HL-60/S4 (cell line): Measurements from ENCODE around the gene SLC6A6.

Source experiments
- in situ Hi-C: fragments of 300-500 bp; cut with MboI; formaldehyde crosslinking; loops from 2 replicates; pipeline ENCODE4 v1.14.3; 2022; ENCODE audit warnings: low sequenced_read_pairs

Gene SLC6A6

DNA sequence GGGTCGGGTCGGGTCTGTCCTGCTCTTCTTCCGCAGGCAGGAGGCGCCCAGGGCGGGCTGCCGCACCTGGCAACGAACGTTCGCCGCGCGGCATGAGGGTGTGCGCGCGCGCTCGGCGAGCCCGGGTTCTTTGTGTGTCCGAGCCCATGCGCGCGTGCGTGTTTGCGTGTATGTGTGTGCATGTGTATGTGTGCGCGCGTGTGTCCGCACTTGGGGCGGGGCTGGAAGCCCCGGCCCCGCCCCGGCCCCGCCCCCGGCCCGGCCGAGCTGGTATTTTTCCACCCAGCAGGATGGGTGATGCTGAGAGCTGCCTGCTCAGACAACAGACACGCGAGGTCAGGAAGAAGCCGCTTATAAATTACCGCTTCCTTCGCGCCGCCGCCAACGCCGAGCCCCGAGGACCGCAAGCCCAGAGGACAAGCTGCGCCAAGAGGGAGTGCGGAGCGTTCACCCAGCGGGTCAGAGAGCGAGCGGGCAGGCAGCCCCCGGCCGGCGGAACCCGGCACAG lies at the start of gene SLC6A6:
Gene SLC6A6 (plus strand): TSS at position 303 of the 508 bp plus-strand sequence. CDS start 41,029 bp downstream, outside the sequence.
- in situ Hi-C loops = no loop called here

DNA sequence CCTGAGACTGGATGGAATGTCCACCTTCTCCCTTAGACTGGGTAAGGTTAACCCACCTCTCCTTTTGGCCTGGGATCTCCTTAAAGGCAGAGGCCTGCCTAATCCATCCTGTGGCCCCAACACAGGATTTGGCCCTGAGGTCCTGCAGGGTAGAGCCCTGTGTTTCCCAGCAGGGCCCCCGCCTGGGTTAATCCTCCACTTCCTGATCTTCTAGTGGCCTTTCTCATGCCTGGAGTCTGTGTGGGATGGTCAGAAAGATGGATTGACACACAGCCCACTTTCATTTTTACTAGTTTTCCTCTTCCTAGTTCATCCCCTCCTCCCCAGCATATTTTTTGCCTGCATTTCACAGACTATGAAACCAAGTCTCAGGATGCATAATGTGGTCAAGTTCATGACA lies 48.9 kb upstream of the SLC6A6 start:
- in situ Hi-C loops = no loop called here

DNA sequence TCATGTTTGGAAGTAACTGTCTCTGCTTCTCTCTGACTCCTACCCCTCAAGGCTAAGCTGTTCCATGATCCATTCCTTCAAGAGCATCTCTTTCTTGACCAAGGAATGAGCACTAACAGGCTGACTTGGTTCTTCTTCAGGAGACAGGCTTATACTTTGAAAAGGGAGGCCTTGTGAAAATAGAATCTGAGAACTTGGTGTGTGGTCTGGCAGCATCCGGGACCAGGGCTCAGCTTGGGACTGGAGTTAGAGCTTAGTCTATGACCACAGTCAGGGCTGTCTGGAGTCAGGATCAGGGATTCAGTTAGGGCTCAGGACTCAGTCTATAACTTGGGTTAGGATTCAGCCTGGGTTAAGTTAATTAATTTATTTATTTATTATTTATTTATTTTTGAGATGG lies 44.9 kb upstream of the SLC6A6 start:
- in situ Hi-C loops = no loop called here

DNA sequence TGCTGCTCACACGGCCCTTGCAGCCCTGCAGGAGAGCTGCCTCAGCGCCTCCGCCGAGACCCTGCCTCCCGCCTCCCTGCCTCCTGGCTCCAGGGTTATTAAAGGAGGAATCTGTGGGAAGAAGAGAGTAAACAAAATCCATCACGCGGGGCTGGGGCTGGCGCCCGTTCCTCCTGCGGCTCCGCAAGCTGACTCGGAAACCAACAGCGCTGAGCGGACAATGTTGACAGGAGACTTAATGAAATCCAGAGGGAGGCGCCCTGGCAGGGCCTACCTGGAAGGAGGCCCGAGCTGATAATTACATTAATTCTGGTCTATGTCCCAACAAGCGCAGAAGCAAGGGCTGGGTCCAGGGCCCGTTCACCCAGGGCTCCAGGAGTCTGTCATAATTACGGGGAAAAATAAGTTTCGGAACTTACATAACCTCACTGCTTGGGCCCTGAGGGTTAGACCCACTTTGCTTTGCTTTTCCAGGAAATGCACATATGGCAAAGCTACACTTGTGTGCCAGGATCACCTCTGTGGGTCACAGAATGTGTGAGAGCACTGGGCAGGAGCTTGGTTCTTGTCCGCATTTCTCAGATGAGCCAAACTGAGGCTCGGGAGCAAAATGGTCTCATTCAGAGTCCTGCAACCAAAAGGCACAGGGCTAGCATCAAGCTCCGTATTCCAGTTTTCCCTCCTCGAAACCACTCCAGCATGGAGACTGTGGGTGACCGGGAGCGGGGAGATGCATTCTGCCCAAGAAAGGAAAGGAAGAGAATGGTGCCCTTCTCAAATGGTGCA lies 43.8 kb upstream of the SLC6A6 start:
- in situ Hi-C loops = no loop called here

DNA sequence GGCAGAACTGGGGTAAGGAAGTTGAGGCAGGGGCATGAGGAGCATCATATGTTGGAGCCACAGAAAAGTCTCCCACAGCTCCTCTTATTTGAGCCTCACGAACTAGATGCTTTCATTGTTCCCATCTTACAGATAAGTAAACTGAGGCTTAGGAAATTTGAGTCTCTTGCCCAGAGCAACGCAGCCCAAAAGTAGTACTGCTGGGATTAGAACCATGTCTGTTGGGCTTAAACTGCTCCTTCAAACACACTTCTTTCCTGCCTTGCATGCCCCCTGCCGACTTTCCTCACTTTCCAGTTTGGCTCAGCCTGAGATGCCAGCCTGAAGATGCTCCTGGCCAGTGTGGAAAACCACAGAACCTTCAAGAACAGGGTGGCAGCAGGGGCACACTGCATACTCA lies 43.1 kb upstream of the SLC6A6 start:
- in situ Hi-C loops = no loop called here

DNA sequence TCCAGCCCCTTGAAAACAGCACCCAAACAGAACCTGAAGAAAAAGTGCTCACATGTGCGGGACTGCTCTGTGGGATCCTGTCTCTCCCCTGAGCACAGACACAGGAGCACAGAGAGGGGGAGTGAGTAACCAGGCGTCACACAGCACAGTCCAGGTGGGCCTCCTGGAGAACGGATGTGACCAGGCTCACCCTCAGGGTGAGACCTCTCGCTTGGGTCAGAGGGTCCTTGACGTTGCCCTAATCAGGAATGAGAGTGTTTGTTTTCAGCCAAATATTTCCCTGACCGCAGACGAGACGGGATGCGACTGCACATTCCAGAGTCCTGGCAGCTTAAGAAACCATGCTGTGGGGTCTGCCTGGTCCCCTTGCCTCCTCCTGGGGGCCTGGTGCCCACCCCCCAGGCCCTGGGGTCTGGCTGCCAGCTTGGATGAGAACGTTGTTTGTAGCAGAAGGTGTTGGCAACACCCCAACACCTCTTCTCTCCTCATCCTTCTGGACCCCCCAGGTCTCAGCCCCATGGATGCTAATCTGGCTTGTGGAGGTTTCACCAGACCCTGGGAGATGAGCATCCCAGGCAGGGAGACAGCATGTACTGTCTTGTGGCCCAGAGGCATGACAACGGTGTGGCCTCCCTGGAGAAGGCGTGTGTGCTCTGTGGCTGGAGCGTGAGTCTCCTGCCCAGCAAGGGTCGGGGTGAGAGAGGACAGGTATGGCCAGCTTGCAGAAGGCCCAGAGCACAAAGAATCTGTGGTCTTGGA lies 42.1 kb upstream of the SLC6A6 start:
- in situ Hi-C loops = no loop called here

DNA sequence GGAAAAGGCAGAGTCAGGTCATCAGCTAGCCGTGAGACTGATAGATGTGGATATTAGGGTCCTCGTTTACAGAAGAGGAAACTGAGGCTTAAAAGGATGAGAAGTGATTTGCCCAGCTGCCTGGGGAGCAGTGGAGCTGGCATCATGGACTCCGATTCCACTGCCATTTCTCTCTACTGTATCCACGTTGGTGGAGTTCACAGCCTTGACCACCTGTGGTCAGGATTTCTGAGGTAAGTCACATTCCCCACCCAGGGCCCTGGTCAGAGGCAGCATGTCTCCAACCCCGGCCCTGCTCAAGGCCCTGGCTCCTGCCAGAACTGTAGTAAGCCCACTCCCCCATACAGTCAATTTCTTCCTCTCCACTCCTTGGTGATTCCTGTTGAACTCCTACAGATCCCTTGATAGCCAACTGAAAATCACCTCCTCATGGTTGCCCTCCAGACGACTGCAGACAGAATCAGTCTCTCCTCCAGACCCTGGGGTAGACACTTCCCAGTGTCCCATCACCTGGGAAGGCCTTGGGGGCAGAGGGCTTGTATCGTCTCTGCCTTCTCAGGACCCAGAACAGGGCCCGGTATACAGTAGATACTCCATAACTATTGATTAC lies 41.2 kb upstream of the SLC6A6 start:
- in situ Hi-C loops = no loop called here

DNA sequence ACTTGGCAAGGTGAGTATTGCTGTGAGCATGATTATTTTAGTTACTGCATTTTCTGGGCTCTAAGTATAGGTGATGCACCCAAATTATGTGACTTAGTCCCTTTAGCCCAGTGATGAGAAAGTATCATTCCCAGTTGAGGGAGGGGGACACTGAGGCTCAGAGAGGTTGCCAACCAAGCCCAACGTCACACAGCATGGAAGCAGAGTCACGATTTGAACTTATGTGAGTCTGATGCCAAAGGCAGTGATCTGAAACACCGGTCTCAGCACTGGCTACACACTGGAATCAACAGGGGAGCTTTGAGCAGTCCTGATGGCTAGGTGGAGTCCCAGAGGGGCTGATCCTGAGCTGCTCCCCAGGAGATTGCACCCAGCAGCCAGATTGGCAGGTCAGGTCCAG lies 39.5 kb upstream of the SLC6A6 start:
- in situ Hi-C loops = no loop called here

DNA sequence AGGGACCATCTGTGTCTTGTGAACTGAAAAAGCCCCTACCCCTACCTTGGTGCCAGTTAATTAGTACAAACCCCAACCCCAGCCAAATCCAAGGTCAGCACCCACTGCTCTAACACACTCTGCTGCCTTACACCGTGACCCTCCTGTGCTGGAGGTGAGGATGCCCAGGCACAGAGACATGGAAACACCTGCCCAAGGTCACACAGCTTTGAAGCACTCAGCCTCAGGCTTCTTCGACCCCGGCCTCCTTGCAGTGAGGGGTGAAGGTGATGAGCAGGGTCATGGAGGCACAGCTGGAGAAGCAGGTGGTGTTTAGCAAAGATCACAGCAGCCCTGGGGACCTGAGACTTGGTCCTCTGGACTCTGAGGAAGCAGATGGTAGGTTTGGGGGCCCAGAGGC lies 39.0 kb upstream of the SLC6A6 start:
- in situ Hi-C loops = no loop called here

DNA sequence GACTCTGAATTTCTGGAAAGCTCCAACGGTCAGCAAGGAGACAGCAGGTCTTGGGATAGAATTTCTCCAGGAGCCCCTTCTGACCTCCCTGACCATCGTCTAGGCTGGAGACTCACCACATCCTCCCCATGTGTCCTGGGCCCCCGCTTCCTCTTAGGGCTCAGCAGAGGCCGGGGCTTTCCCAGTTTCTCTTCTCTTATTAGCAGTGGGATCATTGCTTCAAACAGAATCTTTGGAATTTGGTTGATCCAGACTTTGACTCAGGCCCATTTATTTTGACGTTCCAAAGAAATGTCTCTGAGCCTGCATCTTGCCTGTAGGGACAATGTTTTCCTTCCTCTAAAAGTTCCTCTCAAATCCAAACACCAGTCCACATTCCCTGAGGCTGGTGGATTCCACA lies 38.4 kb upstream of the SLC6A6 start:
- in situ Hi-C loops = no loop called here

DNA sequence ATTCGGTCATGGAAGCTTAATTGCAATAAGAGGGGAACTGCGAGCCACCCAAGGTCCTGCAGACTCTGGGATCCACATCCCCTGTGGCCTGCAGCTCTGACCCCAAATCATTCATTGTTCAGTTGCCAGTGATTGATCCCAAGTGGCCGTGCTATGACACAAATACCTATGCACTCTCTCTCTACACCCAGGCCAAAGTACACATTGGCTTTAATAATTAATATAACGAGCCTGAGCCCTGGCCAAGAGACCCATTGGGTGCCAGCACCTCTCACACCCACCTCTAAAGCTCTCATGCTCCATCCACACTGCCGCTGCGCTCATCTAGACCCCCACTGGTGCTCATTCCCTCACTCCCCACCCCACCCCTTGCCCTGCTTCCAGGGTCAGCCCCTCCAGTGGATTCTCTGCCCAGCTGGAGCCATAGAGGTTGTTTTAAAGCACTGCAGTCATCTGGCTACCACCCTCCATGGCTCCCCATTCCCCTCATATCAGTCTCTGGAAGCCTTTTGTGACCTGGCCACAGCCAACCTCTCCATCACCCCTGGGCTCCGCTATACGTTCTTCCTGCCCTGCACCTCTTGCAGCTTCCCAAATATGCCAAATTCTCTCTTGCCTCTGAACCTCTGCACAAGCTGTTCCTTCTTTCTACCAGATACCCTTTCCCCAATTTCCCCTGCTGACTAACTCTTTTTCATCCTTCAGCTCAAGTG lies 37.7 kb upstream of the SLC6A6 start:
- in situ Hi-C loops = no loop called here

DNA sequence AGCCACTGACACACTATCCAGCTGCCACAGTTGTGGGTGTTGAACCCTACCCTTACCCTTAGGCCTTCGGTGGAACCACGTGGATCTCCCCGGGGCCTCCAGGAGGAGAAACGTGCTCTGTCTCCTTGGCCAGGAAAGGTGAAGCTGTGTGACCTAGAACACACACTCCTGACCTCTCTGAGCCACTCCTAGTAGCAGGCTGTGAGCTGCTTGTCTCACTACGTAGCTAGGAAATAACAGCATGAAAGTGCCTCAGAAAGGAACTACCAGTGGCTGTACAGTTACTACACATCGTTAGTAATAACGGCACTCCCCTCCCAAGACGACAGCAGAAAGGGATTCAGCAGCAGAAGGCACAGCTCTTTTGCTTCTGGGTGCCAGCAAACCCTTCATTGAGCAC lies 36.2 kb upstream of the SLC6A6 start:
- in situ Hi-C loops = no loop called here

DNA sequence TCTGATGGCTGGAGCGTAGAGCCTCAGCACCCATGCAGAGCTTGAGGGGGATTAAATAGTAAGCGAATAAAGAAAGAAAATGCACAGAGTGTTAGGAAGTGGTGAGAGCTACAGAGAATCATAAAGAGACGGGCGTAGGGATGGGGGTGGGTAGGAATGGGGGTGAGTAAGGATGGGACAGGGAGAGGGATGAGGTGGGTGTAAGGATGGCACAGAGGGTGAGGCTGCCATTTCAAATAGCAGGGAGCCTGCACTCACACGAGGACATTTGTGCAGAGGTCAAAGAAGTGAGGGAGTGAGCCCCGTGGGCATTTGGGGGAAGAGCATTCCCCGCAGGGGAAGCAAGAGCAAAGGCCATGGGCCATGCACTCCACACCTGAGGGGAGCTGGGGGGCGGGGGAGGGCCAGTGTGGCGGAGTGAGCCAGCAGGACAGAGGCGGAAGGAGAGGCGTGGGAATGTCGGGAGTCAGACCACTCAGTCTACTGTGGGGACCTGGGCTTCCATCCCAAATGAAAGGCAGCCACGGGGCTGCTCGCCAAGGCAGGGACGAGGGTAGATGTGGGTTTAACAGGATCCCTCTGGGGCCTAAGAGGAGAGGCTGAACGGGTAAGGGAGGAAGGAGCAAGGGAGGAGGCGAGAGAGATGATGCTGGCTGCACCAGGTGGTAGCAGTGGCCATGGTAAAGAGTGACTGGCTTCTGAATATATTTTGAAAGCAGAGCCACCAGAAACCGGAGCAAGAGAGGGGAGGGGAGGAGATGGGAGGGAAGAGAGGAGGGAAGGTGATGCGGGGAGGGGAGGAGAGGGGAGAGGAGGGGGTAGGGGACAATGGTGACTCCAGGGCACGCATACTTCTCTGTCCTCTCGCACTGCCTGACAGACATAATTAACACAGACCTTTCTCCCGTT lies 35.2 kb upstream of the SLC6A6 start:
- in situ Hi-C loops = no loop called here

DNA sequence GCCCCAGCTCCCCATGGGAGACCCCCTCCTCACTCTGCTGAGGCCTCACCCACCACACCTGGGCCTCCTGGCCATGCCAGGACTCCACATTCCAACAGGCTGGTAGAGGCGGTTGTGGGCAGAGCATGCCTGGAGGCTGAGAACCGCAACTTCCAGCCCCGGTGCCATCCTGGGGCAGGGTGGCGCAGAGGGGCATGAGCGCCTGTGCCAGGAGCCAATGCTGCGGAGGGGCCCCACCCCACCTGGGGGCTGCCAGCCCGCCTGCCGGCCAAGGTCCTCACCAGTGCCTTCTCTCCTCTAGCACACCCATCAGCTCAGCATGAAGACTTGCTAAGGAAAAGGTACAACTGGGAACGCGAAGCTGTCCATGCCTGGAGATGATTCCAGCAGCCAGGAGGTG lies 34.3 kb upstream of the SLC6A6 start:
- in situ Hi-C loops = no loop called here

DNA sequence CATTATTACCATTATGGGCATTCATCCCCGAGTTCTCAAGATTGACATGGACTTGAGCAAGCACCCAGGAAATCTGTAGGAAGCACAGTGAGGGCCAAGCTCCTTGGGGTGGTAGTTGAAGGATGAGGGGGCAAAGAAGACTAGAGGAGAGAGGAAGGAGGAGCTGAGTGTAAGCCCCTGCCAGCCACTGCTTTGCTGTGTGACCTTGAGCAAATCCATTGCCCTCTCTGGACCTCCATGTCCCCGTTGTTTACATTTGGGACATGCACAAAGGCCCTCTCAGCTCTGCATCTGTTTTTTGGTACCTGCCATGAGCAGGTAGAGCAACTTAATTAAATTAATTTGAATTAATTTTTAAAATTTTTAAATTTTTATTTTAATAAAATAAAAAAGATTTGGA lies 33.5 kb upstream of the SLC6A6 start:
- in situ Hi-C loops = no loop called here

DNA sequence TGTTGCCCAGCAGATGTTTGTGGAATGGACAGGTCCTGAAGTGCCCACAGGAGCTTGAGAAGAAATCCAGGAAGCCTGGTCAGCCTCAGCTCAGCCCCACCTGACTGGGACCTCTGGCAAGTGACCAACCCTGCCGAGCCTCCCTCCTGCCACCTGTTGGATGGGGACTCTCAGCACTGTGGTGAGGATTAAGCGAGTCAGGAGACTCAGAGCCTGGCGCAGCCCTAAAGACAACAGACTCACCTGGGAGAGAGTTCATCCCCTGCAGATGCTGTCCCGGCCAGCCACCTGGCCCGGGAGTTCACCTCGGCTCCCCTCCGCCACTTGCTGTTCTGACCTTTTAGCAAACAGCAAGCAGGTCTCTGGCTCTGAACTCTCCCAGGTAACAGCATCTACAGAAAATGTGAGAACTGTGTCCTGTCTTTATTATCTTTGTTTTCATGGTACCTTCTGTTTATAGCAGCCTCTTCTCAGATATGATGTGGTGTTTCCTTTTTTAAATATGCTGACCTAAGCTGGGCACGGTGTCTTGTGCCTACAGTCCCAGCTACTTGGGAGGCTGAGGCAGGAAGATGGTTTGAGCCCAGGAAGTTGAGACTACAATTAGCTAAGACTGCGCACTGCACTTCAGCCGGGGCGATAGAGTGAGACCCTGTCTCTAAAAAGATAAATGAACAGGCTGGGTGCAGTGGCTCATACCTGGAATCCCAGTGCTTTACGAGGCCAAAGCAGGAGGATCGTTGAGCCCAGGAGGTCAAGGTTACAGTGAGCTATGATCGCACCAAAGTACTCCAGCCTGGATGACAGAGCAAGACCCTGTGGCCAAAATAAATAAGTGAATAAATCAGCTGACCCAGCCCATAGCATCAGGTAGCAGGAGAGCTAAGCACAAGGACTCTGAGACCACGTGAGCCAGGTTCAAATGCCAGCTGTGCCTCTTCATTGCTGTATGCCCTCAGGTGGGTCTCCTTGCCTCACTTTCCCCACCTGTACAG lies 32.4 kb upstream of the SLC6A6 start:
- in situ Hi-C loops = no loop called here

DNA sequence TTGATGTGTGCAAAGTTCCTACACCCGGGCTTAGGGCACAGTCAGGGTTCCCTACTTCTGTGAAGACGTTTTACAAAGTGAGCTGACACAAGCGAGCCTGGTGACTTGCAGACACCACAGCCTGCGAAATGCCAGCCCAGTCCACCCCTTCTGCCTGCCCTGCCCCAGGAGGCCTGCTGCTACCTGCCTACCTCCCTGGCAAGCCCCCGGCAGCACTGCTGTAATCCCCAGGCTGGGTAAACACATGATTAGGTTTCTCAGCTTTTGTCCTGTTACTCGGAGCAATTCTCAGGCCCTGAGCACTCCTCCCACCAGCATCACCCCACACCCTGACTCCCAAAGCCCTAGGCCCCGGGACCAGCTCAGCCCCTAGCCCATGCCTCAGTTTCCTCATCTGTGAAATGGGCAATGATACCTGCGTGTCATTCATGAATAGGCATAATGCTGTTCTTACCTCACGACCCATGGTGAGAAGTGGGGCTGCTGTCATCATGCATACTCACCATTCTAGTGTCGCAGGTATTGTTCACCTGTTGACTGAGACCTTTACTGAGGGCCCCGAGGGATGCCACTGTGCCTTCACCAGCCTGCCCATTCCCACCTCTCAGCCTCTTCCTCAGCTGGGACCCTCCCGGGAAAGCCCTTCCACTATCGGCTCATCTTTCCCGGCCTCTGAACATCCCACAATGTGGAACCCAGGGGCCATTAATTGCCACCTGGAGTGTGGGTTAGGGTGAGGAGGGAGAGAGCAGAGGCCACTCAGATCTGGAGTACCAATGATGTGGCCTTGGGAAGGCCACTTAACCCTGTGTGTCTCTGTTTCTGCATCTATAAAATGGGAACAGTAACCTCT lies 31.5 kb upstream of the SLC6A6 start:
- in situ Hi-C loops = no loop called here
